NCI-H82 treated with DMSO at 0.1 percent for 48 hours (cell line): ENCODE measurements around the gene SPATA21.
A peak's percentile ranks its signal among the peaks of the same experiment; 100 is the strongest.

Experiments used
- DNase-seq: peaks from one replicate; lab custom pipeline; 2025; ENCODE audit not compliant: unreplicated experiment; lab: John Stamatoyannopoulos, UW

The SPATA21 gene

GRCh38 chr1:16451841-16452528 is 14.8 kb upstream of the SPATA21 start:
- no peak for DNase-seq

DNA sequence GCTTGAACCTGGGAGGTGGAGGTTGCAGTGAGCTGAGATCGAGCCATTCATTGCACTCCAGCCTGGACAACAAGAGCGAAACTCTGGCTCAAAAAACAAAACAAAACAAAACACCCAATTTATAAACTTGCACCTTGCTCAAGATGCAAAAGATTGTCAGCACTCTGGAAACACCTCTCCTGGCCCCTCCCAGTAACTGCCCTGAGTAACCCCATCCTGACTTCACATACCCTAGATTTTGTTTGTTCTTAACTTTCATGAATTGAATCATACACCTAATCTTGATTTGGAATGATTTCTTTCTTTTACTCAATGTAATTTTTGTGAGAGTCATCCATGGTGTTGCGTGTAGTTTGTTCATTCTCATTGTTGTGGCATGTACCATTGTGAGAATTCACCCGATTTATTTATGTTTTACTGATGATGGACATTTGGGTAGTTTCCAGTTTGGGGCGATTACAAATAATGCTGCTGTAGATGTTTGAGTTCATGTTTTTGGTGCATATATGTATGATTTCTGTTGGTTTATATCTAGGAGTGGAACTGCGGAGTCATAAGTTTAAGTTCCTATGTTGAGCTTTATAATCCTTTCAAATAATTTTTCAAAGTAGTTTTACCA is 13.7 kb upstream of the SPATA21 start:
- no peak for DNase-seq

DNA sequence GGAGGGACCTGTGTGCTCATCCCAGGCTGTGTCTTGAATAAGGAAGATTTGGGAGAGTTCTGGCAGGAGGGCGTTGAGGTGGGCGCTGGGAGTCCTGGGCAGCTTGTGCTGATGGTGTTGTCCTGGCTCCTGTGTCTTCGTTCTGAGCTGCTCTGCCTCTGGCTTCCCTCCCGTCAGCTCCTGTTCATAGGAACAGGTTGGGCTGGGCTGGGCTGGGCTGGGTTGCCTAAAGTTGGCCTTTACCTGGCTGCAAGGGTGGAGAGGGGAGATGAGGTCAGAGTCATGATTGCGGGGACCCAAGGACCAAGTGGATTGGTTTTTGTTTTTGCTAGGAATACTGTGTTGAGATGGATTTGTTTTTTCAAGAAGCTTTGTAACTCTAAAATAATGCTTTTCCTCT is 12.4 kb upstream of the SPATA21 start:
- no peak for DNase-seq

GRCh38 chr1:16449065-16449464 is 11.8 kb upstream of the SPATA21 start:
- no peak for DNase-seq

DNA sequence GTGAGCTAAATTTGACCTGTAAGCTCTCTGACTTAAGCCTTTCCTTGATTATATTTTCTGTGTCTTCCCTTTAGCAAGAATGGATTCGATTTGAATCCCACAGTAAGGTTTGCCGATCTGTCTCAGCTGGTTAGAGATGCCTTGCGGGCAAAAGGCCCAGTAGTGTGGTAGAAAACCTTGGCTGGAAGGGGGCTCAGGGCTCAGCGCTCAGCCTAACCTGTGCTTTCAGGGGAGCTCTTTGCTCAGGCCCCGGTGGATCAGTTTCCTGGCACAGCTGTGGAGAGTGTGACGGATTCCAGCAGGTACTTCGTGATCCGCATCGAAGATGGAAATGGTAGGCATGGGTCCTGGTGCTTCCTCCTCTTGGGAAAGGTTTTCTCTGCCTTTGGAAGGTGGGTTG is 10.4 kb upstream of the SPATA21 start:
- DNase-seq, result no peak

- no peak for DNase-seq
Observed at GRCh38 chr1:16446116-16446515, 8.9 kb upstream of the SPATA21 start.

DNA sequence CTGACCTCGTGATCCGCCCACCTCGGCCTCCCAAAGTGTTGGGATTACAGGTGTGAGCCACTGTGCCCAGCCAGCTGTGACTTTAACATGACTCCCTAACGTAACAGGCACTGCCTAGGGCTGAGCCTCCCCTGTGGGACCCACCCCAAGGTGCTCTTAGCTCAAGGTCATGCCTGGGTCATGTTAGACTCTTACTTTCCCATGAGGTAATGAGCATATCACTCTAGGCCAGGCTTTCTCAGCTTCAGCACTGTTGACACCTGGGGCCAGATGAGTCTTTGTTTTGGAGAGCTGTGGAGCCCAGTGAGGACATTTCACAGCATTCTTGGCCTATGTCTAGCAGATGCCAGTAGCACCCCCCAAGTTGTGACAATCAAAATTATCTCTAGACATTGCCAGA is 7.8 kb upstream of the SPATA21 start:
- no peak for DNase-seq

DNA sequence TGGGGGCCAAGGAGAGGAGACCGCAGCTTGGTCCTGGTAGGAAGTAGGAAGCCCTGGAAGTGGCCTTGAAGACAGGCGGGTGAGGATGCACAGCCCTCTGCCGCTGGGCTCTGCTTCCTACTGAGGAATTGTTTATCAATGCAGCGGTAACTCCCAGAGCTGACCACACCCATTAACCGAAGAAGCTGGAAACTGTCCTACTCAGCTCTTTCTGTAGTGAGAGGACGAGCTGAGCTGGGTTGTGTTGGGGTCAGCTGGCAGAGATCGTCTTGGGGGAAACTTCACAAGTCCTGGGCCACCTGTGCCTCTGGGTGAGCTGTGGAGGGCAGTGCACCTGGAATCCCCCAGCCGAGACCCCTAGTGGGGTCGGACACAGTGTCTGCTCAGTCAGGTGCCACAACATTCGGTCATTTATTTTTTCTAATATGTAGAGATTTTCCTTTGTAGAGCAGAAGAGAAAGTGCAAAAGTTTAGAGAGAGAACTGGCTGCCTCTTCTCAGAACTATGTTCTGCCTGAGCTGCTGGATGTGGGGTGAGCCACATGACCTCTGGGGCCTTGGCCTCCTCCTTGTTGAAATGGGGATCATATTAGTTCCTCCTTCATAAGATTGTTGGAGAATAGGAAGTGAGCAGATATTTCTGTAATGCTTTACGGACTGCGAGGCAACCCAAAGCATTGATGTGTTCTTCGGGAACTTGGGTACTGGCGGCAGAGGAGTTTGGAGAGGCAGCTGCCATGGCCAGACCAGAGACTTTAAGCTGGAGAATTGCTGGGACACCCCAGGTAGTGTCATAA is 6.9 kb upstream of the SPATA21 start:
- DNase-seq, result no peak

GRCh38 chr1:16442941-16443340 is 5.7 kb upstream of the SPATA21 start:
- no peak for DNase-seq

GRCh38 chr1:16442265-16442664 is 5.0 kb upstream of the SPATA21 start:
- no peak for DNase-seq

DNA sequence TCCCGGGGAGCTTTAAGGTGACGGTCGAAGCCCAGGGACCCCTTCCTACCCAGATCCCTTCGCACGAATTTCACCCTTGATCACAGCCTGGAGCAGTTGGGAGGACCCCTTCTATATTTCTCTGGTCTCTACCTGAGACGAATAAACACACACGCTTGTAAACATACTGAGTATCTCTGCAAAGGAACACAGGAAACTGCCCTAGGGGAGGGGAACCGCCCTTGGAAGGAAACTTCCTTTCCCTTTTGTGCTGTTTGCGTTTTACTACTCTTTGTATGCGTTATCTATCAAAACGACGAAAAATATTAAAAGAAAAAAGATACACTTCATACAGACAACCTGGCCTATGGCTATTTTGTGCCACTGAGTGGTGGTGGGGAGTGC is 4.0 kb upstream of the SPATA21 start:
- no peak for DNase-seq

- DNase-seq, result peak; percentile 85
Observed at GRCh38 chr1:16440470-16441281, 3.5 kb upstream of the SPATA21 start, which contains the start of gene NECAP2. Gene NECAP2, plus strand, starts transcription at chr1:16440724. Its CDS starts 38 bp downstream, at chr1:16440762.

DNA sequence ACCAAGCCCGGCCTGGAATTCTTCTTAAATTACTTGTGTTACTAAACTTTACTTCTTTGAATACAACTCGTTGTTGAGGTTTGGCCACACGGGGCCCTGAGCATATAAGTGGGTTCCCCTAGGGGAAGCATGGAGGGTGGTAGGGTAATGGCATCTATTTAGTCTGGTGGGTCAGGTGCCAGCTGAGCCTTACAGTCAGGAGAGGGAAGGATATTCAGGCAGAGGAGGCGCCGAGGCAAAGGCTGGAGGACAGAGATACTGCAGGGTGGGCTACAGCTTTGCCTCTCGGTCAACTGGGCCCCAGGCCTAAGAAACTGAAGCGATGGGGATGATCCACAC is 2.9 kb upstream of the SPATA21 start:
- no peak for DNase-seq

GRCh38 chr1:16438924-16439323 is 1.7 kb upstream of the SPATA21 start:
- no peak for DNase-seq

- DNase-seq, result no peak
Observed at GRCh38 chr1:16438516-16438915, 1.3 kb upstream of the SPATA21 start.

DNA sequence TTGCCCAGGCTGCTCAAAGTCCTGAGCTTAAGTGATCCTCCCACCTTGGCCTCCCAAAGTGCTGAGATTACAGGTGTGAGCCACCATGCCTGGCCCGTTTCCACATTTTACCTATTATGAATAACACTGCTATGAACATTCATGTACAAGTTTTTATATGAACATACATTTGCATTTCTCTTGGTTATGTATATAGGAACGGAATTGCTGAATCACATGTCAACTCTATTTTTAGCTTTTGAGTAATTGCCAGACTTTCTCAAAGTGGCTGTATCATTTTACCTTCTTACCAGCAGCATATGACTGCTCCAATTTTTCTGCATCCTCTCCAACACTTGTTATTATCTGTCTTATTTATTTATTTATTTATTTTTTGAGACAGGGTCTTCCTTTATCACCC is 2.7 kb downstream of the SPATA21 start:
- DNase-seq, result no peak

DNA sequence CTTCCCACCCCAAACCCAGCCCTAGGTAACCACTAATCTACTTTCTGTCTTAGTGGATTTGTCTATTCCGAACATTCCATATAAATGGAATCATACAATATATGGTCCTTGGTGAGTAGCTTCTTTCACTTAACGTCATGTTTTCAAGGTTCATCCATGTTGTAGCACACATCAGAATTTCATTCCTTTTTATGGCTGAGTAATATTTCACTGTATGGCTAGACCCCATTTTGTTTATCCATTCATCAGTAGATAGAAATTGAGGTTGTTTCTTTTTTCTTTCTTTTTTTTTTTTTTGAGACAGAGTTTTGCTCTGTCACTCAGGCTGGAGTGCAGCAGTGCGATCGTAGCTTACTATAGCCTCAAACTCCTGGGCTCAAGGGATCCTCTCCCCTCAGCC is 3.2 kb downstream of the SPATA21 start:
- no peak for DNase-seq

DNA sequence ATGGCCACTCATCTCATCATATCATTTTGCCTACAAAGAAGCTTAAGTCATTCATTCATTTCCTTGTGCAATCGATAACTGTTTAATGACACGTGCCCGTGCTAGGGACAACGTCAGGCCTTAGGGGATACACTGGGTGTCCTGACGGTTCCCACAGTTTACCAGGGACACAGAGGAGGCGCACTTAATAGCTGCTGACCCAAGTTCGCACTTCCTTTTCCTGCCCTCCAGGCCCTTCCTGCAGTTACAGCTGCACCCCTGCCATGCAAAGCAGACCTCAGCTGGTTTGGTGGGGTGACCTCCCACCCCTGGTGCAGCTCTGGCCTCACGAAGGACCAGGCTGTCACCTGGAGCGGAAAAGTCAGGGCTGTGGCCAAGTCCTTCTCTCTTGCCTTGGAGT is 4.2 kb downstream of the SPATA21 start:
- DNase-seq, result no peak

DNA sequence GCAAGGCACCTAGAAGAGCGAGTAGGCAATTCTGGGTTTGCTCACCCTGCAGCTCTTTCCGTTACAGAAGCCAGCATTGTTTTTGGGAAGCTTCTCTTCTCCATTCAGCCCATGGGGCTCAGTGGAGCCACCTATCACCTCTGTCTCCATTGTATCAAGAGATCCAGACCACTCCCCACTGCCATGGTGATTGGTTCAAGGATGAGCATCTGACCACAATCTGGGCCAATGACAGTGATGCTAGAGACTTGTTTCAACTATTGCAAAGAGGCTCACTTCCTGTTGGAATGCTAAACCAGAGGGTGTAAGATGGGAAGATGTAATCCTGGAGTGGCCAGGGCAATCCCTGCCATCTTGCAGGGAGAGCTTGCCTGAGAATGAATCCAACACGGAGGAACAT is 6.6 kb downstream of the SPATA21 start:
- no peak for DNase-seq

GRCh38 chr1:16425125-16426025 is 11.8 kb downstream of the SPATA21 start:
- no peak for DNase-seq
